GM18868 (cell line): ENCODE results near the gene LCN10.
A peak's percentile ranks its signal among the peaks of the same experiment; 100 is the strongest.
"Not testable (repeated sequence)": the region's sequence is repeated elsewhere in the genome, so short reads cannot be mapped to it uniquely, and the experiment has no call there.

ENCODE experiments used
- ATAC-seq: cut with Tn5 transposase; IDR thresholded peaks from one replicate; pipeline ENCODE4 v1.9.1; 2021; ENCODE audit warnings: mild to moderate bottlenecking, moderate library complexity; ENCODE audit not compliant: unreplicated experiment

LCN10 gene

DNA sequence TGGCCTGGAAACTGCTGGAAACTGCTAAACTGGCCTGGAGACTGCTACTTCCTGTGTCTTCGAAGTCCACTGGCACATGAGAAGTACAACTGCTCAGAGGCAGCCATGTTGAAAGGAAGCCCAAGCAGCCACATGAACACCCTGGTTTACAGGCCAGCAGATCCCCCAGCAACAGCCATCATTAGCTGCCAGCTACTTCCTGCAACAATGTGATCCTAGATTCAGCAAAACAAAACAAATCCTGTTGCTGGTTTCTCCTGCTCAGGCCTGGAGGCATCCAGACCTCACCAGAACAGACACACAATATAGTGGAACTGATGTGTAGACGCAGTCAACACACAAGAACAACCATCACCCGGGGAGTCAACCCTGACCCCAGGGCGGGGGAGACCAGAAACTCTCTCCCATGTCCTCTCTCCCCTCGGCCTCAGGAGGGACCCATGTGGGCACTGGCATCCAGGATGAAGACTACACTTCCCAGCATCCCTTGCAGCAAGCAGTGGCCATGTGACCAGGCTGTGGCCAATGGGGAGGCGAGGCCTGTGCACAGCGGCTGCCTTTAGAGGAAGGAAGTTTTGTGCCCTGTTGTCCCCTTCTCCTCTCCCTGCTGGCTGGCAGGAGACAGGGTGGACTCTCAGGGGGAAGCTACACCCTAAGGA is 30.8 kb upstream of the LCN10 start:
- no peak for ATAC-seq

- no peak for ATAC-seq
Measured at GRCh38 chr9:136771907-136772415, 29.2 kb upstream of the LCN10 start.

GRCh38 chr9:136769710-136770191 is 27.0 kb upstream of the LCN10 start:
- ATAC-seq: no peak

DNA sequence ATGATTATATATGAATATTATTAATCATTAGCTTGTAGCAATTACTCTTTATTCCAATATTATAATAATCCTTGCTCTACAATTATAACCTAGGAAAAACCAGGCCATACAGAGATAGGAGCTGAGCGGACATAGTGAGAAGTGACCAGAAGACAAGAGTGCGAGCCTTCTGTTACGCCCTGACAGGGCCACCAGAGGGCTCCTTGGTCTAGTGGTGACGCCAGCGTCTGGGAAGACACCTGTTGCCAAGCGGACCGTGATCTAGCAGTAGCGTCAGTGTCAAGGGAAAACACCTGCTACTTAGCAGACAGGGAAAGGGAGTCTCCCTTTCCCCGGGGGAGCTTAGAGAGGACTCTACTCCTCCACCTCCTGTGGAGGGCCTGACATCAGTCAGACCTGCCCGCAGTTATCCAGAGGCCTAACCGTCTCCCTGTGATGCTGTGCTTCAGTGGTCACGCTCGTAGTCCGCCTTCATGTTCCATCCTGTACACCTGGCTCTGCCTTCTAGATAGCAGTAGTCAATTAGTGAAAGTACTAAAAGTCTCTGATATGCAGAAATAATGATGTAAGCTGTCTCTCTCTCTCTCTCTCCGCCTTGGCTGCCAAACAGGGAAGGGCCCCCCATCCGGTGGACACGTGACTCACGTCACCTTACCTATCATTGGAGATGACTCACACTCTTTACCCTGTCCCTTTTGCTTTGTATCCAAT is 23.8 kb upstream of the LCN10 start:
- not testable (repeated sequence) for ATAC-seq

DNA sequence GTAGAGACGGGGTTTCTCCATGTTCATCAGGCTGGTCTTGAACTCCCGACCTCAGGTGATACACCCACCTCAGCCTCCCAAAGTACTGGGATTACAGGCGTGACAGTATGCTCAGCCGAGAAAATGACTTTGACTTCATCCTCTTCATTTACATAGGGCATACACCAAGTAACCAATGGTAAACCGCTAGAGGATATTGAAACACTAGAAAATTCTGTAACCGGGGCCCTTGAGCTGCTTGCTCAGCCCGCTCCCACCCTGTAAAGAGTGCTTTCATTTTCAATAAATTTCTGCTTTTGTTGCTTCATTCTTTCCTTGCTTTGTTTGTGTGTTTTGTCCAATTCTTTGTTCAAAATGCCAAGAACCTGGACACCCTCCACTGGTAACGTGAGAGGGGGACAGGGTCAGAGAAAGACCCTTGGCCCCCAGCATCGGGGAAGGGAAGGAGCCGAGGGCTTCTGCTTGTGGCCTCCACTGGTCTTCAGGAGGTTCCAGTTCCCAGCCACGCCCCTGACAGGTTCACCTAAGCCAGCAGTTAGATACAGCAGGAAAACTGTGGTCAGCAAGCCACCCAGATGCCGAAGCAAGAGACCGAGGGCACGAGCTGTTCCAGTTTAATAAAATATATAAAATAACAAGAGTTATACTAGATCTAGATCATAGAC is 23.1 kb upstream of the LCN10 start:
- peak; percentile 56 for ATAC-seq

DNA sequence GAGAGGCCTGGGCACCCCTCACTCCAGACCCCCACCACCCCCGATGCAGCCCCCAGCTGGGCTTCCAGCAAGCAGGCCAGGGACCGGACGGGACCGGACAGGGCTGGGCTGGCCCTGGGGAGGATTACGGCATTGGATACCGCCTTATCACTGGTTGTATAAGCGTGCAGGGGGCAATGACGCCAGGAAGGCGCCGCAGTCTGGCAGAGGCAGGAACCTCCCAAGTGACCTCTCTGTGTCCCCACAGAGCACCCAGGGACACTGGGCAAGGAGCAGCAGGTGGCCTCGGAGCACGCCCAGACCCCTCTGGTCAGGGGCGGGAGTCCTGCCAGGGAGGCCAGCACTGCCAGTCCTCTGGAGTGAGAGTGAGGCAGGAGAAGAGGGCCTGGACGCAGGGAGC is 22.3 kb upstream of the LCN10 start:
- ATAC-seq: no peak

DNA sequence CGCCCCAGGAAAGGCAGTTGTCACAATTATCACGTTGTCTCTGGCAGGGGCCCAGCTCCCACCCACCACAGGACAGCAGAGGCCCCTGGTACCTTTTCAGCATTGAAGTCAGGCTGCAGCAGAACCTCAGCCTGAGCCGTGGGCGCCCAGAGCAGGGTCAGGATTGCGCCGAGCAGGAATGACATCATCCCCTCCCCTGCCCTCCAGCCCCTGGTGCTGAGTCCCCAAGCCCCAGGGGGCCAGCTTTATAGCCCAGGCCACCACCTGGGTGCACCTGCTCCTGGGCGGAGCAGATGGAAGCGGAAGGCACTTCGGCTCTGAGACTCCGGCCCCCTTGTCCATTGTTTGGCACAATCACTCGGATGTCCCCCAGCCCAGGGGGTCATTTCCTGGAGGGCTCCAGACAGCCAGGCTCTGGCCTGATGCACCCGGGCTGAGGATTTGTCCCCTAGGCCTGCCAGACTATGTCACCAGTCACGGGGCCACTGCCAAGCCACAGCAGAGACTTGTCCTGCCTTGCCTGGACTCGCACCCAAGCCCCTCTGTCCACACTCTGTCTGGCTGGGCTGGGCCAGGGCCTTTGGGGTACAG is 21.7 kb upstream of the LCN10 start, which contains the start of gene LCN15:
LCN15 (minus strand) TSS at position 218 of the 591 bp plus-strand sequence; CDS start at position 188, 30 bp downstream.
- ATAC-seq: no peak

DNA sequence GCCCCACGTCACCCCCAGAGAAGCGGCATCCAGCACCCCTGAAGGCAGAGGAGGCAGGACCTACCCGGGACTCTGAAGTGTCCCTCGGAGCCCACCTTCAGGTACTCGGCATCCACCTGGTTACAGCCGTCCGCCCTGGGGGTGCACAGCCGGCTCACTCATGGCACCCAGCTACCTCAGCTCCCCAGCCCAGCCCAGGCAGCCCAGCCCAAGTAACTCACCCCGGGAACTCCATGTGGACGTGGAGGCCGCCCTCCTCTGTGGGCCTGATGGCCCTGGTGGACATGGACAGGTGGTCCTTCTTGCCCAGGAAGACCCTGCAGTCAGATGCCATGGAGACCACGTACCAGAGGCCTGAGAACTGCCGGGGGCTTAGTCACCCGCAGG is 20.9 kb upstream of the LCN10 start:
- ATAC-seq: no peak

GRCh38 chr9:136762915-136763648 is 20.3 kb upstream of the LCN10 start:
- ATAC-seq: no peak

DNA sequence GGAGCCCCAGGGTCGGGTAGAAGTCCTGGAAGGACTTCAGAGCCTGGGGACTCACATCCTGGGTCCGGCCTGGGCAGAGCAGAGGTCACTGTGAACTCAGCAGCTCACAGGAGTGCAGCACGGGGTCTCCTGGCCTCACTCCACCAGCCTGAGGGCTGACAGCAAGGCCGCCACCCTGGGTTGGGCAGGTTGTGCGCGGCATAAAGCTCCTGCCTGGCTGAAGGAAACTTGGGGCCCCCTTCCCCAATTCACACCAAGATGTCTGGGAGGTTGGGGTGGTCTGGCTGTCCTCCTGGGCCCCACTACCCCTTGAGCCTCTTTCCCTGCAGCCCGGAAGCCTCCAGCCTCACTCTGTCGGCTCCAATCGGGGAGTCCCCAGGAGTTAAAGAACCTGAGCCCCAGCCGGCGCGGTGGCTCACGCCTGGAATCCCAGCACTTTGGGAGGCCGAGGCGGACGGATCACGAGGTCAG is 19.5 kb upstream of the LCN10 start:
- ATAC-seq: no peak

- no peak for ATAC-seq
Measured at GRCh38 chr9:136761545-136761981, 18.8 kb upstream of the LCN10 start.

DNA sequence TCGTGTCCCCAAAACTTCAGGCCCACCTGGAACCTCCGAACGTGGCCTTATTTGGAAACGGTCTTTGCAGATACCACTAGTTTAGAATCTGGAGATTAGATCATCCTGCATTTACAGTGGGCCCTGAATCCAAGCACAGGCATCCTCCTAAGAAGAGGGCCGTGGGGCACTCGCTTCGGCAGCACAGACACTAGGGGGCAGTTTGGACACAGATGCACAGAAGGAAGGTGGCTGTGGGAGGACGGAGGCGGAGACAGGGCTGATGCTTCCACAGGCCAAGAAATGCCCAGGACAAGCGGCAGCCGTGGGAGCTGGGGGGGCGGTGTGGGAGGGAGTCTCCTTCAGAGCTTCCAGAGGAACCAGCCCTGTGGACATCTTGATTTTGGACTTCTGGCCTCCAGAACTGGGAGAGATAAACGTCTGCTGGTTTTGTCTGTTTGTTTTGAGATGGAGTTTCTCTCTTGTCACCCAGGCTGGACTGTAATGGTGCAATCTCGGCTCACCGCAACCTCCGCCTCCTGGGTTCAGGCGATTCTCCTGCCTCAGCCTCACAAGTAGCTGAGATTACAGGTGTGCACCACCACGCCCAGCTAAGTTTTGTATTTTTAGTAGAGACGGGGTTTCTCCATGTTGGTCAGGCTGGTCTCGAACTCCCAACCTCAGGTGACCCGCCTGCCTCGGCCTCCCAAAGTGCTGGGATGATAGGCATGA is 18.2 kb upstream of the LCN10 start:
- ATAC-seq: not testable (repeated sequence)

DNA sequence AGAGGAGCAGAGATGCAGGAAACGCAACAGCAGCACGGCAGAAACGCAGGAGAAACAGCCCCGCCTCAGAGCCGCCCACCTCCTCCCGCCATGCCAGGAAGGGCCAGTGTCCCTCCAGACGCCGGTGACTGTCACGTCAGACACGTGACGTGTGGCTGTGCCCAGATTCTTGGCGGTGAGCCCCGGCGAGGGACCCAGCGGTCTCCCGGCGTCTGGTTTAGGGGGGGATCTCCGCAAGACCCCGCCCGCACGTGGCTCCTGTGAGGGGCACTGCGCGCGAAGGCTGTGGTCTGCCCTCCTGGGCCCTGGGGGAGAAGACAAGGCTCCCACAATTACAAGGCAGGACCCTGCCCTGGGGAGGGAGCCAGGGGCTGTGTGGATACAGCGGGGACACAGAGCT is 17.7 kb upstream of the LCN10 start:
- ATAC-seq: no peak

DNA sequence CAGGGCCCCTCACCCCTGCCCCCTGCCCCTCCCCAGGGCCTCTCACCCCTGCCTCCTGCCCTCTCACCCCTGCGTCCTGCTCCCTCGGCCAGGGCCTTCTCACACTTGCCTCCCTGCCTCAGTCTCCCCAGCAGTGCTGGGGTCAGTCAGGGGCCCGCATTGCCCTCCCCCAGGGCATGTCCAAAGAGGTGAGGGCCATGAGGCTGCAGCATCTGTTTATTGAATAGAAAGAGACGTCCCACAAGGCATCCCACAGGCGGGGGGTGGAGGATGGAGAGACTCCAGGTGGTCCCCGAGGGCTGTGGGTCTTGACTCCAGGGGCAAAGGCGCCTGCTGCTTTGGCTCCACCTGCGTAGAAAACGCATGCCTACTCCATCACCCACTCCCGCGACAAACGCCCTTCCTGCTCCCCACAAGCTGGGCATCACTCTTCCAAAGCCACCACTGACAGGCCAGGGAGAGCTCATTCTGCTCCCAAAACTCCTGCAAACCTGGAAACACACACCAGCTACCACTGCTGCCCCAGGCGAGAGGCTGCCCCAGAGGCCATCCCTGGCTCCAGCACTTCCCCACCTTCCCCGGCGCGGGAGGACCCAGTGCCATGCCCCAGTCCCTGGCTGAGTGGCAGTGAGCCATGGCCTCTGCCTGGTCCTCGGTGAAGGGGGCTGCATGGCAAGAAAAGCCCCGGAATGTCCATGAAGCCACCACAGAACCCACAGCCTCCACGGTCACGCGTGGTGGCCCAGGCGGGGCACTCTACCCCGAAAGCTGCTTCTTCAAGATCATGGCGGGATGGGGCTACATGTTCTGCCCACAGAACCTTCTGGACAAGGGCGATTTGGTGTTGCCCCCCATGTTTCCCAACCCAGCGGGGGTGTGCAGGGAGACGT is 16.9 kb upstream of the LCN10 start:
- ATAC-seq: no peak

GRCh38 chr9:136759001-136759400 is 16.3 kb upstream of the LCN10 start:
- ATAC-seq: no peak

DNA sequence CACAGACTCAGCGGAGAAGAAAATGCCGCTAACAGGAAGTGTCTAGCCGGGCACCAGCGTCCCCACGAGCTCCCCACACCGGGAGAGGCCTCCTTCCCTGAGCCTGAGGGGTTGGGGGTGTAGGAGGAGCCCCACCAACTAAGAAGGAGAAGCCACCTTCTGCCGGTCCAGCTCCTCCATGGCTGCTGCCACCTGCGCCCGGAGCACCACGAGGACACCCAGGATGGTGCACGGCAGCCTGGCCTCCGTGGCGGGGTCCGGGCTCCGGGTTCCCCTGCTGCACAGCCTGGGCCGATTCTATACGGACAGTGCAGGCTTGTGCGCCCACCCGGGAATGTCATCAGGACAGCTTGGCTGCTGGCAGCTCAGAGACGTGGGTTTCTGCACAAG is 15.0 kb upstream of the LCN10 start:
- no peak for ATAC-seq

DNA sequence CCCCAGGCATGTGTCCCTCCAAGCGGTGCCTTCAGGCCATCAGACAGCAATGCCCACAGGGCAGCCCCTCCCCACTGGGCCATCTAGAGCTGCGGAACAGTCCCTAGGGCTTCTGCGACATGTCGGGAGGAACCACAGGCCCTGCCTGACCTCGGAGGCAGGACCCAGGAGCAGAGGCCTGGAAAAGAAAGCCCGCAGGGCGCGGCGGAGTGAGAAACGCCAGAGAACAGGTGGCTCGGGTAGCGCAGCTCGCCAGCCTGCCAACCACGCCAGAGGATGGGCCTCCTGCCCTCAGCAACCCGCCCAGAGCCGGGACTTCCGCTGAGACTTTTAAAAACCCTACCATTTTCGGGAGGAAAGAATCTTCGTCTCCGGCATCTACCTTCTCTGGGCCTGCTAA is 14.6 kb upstream of the LCN10 start:
- no peak for ATAC-seq

- ATAC-seq: no peak
Measured at GRCh38 chr9:136756836-136757235, 14.1 kb upstream of the LCN10 start.

DNA sequence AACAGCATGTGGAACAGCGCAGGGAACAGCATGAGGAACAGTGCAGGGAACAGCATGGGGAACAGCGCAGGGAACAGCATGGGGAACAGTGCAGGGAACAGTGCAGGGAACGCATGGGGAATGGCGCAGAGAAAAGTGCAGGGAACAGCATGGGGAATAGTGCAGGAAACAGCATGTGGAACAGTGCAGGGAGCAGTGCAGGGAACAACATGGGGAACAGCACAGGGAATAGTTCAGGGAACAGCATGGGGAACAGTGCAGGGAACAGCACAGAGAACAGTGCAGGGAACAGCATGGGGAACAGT is 13.3 kb upstream of the LCN10 start:
- no peak for ATAC-seq
